ENCODE data around the gene AK1. TPM values are rescaled to one million over a fixed set of nuclear protein-coding genes. Genes with fewer than 3 reads are reported as not detected.
"Not testable (repeated sequence)": the region's sequence is repeated elsewhere in the genome, so short reads cannot be mapped to it uniquely, and the experiment has no call there.

AK1 gene
- total and polyA plus RNA-seq, 2 experiments from 2014 or later: 175 to 413 TPM

DNA sequence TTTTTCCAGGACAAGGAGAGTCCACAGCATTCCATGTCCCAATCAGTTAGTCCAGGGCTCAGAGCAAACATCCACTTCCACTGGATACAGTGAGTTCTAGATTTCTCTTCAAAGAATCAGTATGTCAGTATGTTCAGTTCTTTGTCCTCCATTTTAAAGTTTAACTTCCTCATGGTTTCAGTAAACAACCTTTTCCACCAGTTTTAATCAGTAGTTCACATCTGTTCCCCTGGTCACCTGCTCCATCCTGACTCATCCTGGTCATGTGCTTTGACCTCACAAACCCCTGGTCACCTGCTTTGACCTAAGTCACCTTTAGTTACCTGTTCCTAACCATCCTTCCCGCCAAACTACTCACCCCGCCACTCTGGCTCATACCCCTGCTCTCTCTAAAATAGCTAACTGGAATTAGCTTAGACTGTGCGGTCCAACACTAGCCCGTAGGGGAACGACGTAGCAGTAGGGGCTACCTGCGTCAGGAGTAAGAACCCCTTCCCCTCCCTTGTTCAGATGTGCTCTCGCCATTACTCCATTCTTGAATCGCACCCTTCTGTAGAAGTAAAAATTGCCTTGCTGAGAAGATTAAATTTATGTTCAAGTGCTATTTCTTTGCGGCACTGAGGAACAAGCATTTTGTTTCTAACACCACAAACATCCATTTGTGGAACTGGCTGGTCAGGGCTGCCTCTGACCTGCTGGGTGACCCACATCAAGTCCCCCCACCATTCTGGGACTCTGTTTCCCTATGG, 28.5 kb downstream of the AK1 start:
- Histone ChIP-seq H3K4me1 (ENCODE audit: low read depth) (peaks cover 21% of the 10 kb centered on the region), H3K27me3 (no peaks in the 10 kb centered on the region), H3K4me3 (no peak overlapping the region), H3K36me3 (no peaks in the 10 kb centered on the region), H3K27ac (no peak overlapping the region), H3K9me3 (ENCODE audit: low read depth) (no peaks in the 10 kb centered on the region)
- TF ChIP-seq, protein P1, sequence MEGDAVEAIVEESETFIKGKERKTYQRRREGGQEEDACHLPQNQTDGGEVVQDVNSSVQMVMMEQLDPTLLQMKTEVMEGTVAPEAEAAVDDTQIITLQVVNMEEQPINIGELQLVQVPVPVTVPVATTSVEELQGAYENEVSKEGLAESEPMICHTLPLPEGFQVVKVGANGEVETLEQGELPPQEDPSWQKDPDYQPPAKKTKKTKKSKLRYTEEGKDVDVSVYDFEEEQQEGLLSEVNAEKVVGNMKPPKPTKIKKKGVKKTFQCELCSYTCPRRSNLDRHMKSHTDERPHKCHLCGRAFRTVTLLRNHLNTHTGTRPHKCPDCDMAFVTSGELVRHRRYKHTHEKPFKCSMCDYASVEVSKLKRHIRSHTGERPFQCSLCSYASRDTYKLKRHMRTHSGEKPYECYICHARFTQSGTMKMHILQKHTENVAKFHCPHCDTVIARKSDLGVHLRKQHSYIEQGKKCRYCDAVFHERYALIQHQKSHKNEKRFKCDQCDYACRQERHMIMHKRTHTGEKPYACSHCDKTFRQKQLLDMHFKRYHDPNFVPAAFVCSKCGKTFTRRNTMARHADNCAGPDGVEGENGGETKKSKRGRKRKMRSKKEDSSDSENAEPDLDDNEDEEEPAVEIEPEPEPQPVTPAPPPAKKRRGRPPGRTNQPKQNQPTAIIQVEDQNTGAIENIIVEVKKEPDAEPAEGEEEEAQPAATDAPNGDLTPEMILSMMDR (IDR thresholded peaks at IDR 0.05; ENCODE audit: low read depth, low read length): no peak
- no peak for DNase-seq (ENCODE audit: low read depth in 1 of 2, low spot score in 1 of 2)

DNA sequence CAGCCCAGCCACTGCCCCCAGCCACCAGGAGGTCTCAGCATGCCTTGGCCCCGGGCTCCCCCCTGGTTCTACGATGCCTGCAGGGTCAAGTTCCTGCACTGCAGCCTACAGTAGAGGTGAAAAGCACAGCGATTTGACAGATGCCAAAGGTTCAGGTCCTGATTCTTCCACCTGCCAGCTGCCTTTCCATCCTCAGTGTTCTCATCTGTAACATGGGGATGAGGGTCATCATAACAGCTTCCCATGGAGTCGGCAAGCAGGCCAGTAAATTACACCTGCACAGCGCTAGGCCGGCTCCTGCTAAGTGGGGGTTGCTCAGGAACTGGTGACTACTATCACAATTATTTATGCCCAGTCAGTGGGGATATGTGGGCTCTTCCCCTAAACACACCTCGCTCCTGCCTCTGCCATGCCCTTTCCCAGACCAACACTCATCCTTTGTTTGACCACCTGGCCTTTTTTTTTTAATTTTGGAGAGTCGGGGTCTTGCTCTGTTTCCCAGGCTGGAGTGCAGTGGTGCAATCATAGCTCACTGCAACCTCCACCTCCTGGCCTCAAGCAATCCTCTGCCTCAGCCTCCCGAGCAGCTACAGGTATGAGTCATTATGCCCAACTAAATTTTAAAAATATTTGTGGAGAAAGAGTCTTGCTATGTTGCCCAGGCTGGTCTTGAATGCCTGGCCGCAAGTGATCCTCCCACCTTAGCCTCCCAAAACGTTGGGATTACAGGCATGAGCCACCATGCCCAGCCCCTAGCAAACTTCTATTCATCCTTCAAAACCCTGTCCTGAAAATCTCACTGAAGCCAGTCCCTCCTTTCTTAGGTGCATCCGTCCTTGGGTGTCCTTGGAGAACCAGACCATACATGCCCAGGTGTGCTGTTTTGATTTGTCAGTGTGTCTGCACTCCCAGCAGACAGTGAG, 29.4 kb downstream of the AK1 start:
- Histone ChIP-seq H3K27me3 (no peaks in the 10 kb centered on the region), H3K4me3 (no peak overlapping the region), H3K9me3 (ENCODE audit: low read depth) (no peaks in the 10 kb centered on the region), H3K27ac (no peak overlapping the region), H3K4me1 (ENCODE audit: low read depth) (peaks cover 12% of the 10 kb centered on the region), H3K36me3 (no peaks in the 10 kb centered on the region)
- no peak for DNase-seq (ENCODE audit: low read depth in 1 of 2, low spot score in 1 of 2)
- TF ChIP-seq, protein P1 (IDR thresholded peaks at IDR 0.05; ENCODE audit: low read depth, low read length): no peak

DNA sequence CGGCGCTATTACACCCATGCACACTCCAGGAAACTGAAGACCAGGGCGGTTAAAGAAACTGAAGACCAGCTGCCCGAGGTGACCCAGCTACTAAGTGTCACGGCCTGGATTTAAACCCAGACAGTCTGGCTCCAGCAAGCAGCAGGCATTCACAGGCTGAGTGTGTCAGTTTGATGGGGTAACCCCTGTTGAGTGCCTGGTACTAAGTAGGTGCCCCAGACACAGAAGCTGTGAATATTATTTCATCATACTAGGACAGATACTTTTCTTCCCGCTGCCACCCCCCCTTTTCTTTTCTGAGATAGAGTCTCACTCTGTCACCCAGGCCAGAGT, 30.3 kb downstream of the AK1 start:
- Histone ChIP-seq H3K27ac (peak overlapping the region; percentile 35), H3K4me1 (ENCODE audit: low read depth) (peaks cover 12% of the 10 kb centered on the region), H3K36me3 (no peaks in the 10 kb centered on the region), H3K9me3 (ENCODE audit: low read depth) (no peaks in the 10 kb centered on the region), H3K4me3 (no peak overlapping the region), H3K27me3 (no peaks in the 10 kb centered on the region)
- DNase-seq (ENCODE audit: low read depth in 1 of 2, low spot score in 1 of 2): peak in 1 of 2 donors; percentile 57
- TF ChIP-seq, protein P1 (IDR thresholded peaks at IDR 0.05; ENCODE audit: low read depth, low read length): no peak

DNA sequence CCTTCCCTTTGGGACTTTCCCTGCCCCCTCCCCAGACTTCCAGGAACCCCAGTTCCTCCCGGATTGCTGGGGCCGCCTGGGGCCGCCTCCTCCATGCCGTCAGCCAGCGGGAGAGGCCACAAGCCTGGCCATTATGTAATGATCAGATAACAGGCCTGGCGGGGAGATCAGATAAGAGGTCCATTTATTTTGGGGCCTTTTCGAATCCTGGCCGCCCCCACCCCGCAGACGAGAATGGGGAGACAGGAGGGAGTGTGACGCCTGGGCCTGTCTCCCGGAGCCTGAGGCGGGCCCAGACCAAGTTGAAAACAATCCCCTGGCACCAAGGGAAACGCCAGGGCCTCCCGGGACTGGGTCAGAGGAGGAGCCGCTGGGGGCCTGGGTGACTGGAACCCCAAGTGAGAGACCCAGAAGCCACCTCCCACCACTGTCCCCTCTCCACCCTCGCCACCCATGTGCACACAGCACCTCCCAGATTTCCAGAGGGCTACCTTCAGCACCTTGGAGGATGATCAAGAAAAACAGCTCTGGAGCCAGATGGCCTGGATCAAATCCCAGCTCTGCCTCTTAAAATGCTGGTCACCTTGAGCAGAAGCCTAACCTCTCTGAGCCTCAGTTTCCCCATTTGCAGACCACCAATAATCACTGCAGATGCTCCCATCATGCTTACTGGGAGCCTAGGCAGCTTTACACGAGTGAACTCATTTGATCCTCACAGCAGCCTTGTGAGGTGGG, 30.9 kb downstream of the AK1 start:
- peaks cover 12% of the 10 kb centered on the region for H3K4me1 ChIP-seq (ENCODE audit: low read depth)
- H3K27me3 ChIP-seq: no peaks in the 10 kb centered on the region
- H3K36me3 ChIP-seq: no peaks in the 10 kb centered on the region
- DNase-seq (ENCODE audit: low read depth in 1 of 2, low spot score in 1 of 2): peak in 1 of 2 donors; percentile 47
- no peak overlapping the region for H3K27ac ChIP-seq
- H3K9me3 ChIP-seq (ENCODE audit: low read depth): no peaks in the 10 kb centered on the region
- no peak overlapping the region for H3K4me3 ChIP-seq
- TF ChIP-seq, protein P1 (IDR thresholded peaks at IDR 0.05; ENCODE audit: low read depth, low read length): no peak

DNA sequence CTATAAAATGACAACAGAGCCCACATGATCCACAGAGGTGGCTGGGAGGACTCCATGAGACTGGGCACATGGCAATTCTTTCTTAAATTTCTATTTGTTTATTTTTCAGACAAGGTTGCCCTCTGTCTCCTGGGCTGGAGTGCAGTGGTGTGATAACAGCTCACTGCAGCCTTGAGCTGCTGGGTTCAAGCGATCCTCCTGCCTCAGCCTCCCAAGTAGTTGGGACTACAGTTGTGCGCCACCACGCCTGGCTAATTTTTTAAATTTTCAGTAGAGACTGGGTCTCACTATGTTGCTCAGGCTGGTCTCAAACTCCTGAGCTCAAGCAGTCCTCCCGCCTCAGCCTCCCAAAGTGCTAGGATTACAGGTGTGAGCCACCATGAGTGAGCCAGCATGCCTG, 31.9 kb downstream of the AK1 start:
- H3K4me3 ChIP-seq; DNase-seq (ENCODE audit: low read depth in 1 of 2, low spot score in 1 of 2); H3K27me3 ChIP-seq; H3K36me3 ChIP-seq; H3K9me3 ChIP-seq (ENCODE audit: low read depth); H3K27ac ChIP-seq: not testable (repeated sequence)
- peaks cover 12% of the 10 kb centered on the region for H3K4me1 ChIP-seq (ENCODE audit: low read depth)

Data from cardiac muscle cell (in vitro differentiated cells and primary cell).